ENCODE data around the gene IFNA2. TPM values are rescaled to one million over a fixed set of nuclear protein-coding genes. Genes with fewer than 3 reads are reported as not detected.

Gene IFNA2
- total and polyA plus RNA-seq, 12 donors, result not detected

- 0 to 1% (median 1%) methylated on average over 14 to 55 of the region's 55 CpGs for WGBS, 4 donors
- H3K4me3 ChIP-seq, result peak within 1 kb of the TSS; percentile 68 to 96 (median 86)
- no peaks in the 10 kb centered on the region for H3K36me3 ChIP-seq (replicated peaks in 1 of 2)
- H3K9me3 ChIP-seq (replicated peaks in 1 of 3), result no peaks in the 10 kb centered on the region
- DNase-seq, result peak; percentile 94 to 96 (median 94)
- peak within 1 kb of the TSS; percentile 85 to 98 (median 94) for H3K27ac ChIP-seq
- intact Hi-C loops (cut with DNase I), result no loop called here
- H3K27me3 ChIP-seq, result no peaks in the 10 kb centered on the region
- peaks cover 27 to 46% of the 10 kb centered on the region in 2 donors for H3K4me1 ChIP-seq (replicated peaks in 1 of 2)
- TF ChIP-seq, protein P1, sequence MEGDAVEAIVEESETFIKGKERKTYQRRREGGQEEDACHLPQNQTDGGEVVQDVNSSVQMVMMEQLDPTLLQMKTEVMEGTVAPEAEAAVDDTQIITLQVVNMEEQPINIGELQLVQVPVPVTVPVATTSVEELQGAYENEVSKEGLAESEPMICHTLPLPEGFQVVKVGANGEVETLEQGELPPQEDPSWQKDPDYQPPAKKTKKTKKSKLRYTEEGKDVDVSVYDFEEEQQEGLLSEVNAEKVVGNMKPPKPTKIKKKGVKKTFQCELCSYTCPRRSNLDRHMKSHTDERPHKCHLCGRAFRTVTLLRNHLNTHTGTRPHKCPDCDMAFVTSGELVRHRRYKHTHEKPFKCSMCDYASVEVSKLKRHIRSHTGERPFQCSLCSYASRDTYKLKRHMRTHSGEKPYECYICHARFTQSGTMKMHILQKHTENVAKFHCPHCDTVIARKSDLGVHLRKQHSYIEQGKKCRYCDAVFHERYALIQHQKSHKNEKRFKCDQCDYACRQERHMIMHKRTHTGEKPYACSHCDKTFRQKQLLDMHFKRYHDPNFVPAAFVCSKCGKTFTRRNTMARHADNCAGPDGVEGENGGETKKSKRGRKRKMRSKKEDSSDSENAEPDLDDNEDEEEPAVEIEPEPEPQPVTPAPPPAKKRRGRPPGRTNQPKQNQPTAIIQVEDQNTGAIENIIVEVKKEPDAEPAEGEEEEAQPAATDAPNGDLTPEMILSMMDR (IDR thresholded peaks at IDR 0.05), result no peak
- peak; percentile 53 to 72 for TF ChIP-seq POLR2A (IDR thresholded peaks at IDR 0.05)
Measured at GRCh38 chr9:21334701-21335632, 50.2 kb downstream of the IFNA2 start, which contains the start of gene KLHL9. Gene KLHL9, minus strand, starts transcription at chr9:21335404. Its CDS starts 545 bp downstream, at chr9:21334859.

Other genes with a start within 250 kb of the IFNA2 start
- not detected for gene IFNW1, start 243.6 kb downstream of the IFNA2 start, total RNA-seq
- not detected for gene IFNW1, start 243.6 kb downstream of the IFNA2 start, polyA plus RNA-seq
- not detected for gene IFNA21, start 218.7 kb downstream of the IFNA2 start, total RNA-seq
- gene IFNA21, start 218.7 kb downstream of the IFNA2 start, polyA plus RNA-seq, result not detected
- not detected for gene IFNA4, start 197.8 kb downstream of the IFNA2 start, total RNA-seq
- gene IFNA4, start 197.8 kb downstream of the IFNA2 start, polyA plus RNA-seq, result not detected
- gene IFNA7, start 183.2 kb downstream of the IFNA2 start, total RNA-seq, result not detected
- not detected for gene IFNA7, start 183.2 kb downstream of the IFNA2 start, polyA plus RNA-seq
- gene IFNA10, start 178.3 kb downstream of the IFNA2 start, total RNA-seq, result not detected
- not detected for gene IFNA10, start 178.3 kb downstream of the IFNA2 start, polyA plus RNA-seq
- gene IFNA16, start 168.1 kb downstream of the IFNA2 start, total RNA-seq, result not detected
- gene IFNA16, start 168.1 kb downstream of the IFNA2 start, polyA plus RNA-seq, result not detected
- gene IFNA17, start 157.2 kb downstream of the IFNA2 start, total RNA-seq, result not detected
- not detected for gene IFNA17, start 157.2 kb downstream of the IFNA2 start, polyA plus RNA-seq
- not detected for gene IFNA14, start 145.4 kb downstream of the IFNA2 start, total RNA-seq
- gene IFNA14, start 145.4 kb downstream of the IFNA2 start, polyA plus RNA-seq, result not detected
- gene IFNA5, start 80.1 kb downstream of the IFNA2 start, total RNA-seq, result under 1 TPM in 1 of 9 donors, not detected in 8; 0.72 TPM
- not detected for gene IFNA5, start 80.1 kb downstream of the IFNA2 start, polyA plus RNA-seq
- 10 to 100 TPM; 16.6 to 30.4 (median 21.9) TPM for gene KLHL9, start 50.0 kb downstream of the IFNA2 start, total RNA-seq
- 10 to 100 TPM in 1 of 3 donors, 1 to 10 TPM in 2; 6.7 to 20.3 (median 7.4) TPM for gene KLHL9, start 50.0 kb downstream of the IFNA2 start, polyA plus RNA-seq
- gene IFNA6, start 34.5 kb downstream of the IFNA2 start, total RNA-seq, result not detected
- not detected for gene IFNA6, start 34.5 kb downstream of the IFNA2 start, polyA plus RNA-seq
- gene IFNA13, start 17.3 kb downstream of the IFNA2 start, total RNA-seq, result not detected
- not detected for gene IFNA13, start 17.3 kb downstream of the IFNA2 start, polyA plus RNA-seq
- not detected for gene IFNA8, start 23.7 kb upstream of the IFNA2 start, total RNA-seq
- not detected for gene IFNA8, start 23.7 kb upstream of the IFNA2 start, polyA plus RNA-seq
- gene IFNA1, start 55.0 kb upstream of the IFNA2 start, total RNA-seq, result not detected
- gene IFNA1, start 55.0 kb upstream of the IFNA2 start, polyA plus RNA-seq, result not detected
- gene IFNE, start 96.9 kb upstream of the IFNA2 start, total RNA-seq, result not detected
- gene IFNE, start 96.9 kb upstream of the IFNA2 start, polyA plus RNA-seq, result not detected